H1 (cell line): Measurements from ENCODE around the gene MTMR2. TPM values are rescaled to one million over a fixed set of nuclear protein-coding genes. Genes with fewer than 3 reads are reported as not detected.
A peak's percentile ranks its signal among the peaks of the same experiment; 100 is the strongest.

Experiments
- CBX5 ChIP-seq: fragments of 300-800, 300-1000 bp; sonication (generic); IDR thresholded peaks from 2 replicates; pipeline ENCODE4 v1.7.1; 2016; ENCODE audit warnings: antibody characterized with exemption, low read length, low read depth
- CBX8 ChIP-seq: fragments of 300-800, 300-1000 bp; sonication (generic); IDR thresholded peaks from 2 replicates; pipeline ENCODE4 v1.7.1; 2016; ENCODE audit warnings: low read depth, low read length, borderline replicate concordance
- CEBPB ChIP-seq: IDR thresholded peaks from 2 replicates; pipeline ENCODE4 v1.6.1; 2012; ENCODE audit warnings: low read depth, low read length
- CREB1 ChIP-seq: IDR thresholded peaks from 2 replicates; pipeline ENCODE4 v1.6.1; 2012; ENCODE audit warnings: inconsistent platforms
- JUND ChIP-seq: IDR thresholded peaks from 2 replicates; pipeline ENCODE4 v1.6.1; 2011; ENCODE audit warnings: mild to moderate bottlenecking, improper control_type of control experiment, low read length
- KDM4A ChIP-seq: IDR thresholded peaks from one replicate; pipeline ENCODE4 v1.7.1; 2012; ENCODE audit warnings: low read depth, mild to moderate bottlenecking, moderate library complexity, low read length, inconsistent platforms; ENCODE audit not compliant: severe bottlenecking
- NRF1 ChIP-seq: IDR thresholded peaks from 2 replicates; pipeline ENCODE4 v1.6.1; 2011; ENCODE audit warnings: mild to moderate bottlenecking, low read depth, low read length, improper control_type of control experiment
- POLR2A ChIP-seq, 2 experiments: IDR thresholded peaks; 1 replicate in 1 of 2; 2 replicates in 1 of 2; pipeline ENCODE4 v1.6.1; 2011; ENCODE audit warnings: low read depth in 2 of 2, low read length in 2 of 2, mild to moderate bottlenecking in 2 of 2; ENCODE audit errors: control extremely low read depth in 1 of 2
- RFX5 ChIP-seq: IDR thresholded peaks from 2 replicates; pipeline ENCODE4 v1.6.1; 2011; ENCODE audit warnings: low read depth, low read length, improper control_type of control experiment, borderline replicate concordance
- SAP30 ChIP-seq: fragments of 300-600 bp; sonication (generic); IDR thresholded peaks from 2 replicates; pipeline ENCODE4 v1.7.1; 2012; ENCODE audit warnings: low read length, moderate library complexity, mild to moderate bottlenecking, inconsistent platforms; ENCODE audit not compliant: insufficient read depth, insufficient replicate concordance
- SIX5 ChIP-seq: IDR thresholded peaks from 2 replicates; pipeline ENCODE4 v1.6.1; 2011; ENCODE audit warnings: mild to moderate bottlenecking, low read depth, low read length
- SRF ChIP-seq: IDR thresholded peaks from 2 replicates; pipeline ENCODE4 v1.6.1; 2011; ENCODE audit warnings: mild to moderate bottlenecking, low read depth, low read length, moderate library complexity
- ZNF274 ChIP-seq: IDR thresholded peaks from 2 replicates; pipeline ENCODE4 v1.7.0; 2012; ENCODE audit warnings: low read length, borderline replicate concordance; ENCODE audit errors: extremely low read depth
- polyA plus RNA-seq, 7 experiments: library from polyadenylated mRNA; depleted of rRNA in 3 of 7; stranded (reverse) in 5 of 7; unstranded in 2 of 7; fragments of >200 nt in 5 of 7; fragments of 200-250 nt in 2 of 7; gene quantifications; 1 replicate in 5 of 7; 2 replicates in 1 of 7; 4 replicates in 1 of 7; pipeline versions ENCODE4 v1.2.1 to v1.2.3, GENCODE V29; 2011 to 2013; ENCODE audit warnings: missing spikeins in 2 of 7, mixed read lengths in 2 of 7
- total RNA-seq: library from RNA; stranded (reverse); fragmentation: NEBNext Ultra II Directional; extraction: Animal tissue kit (Norgen Biotek cat#: 25700); gene quantifications from 2 replicates; pipeline ENCODE4 v1.2.1, GENCODE V29; 2021

MTMR2 gene
- total and polyA plus RNA-seq, 2 of the 8 experiments (the other 6 are each of a cell fraction or from before 2014, with no cell fraction given): 16.7 to 52.9 TPM

- no peak for TF ChIP-seq ZNF274
- no peak for TF ChIP-seq CBX5
- no peak for TF ChIP-seq NRF1
- TF ChIP-seq SIX5: no peak
- no peak for TF ChIP-seq RFX5
- peak; percentile 98 for TF ChIP-seq CREB1
- TF ChIP-seq CEBPB: no peak
- TF ChIP-seq POLR2A (IDR thresholded peaks at IDR 0.05; ENCODE audit: control extremely low read depth in 1 of 2, low read depth in 2 of 2, low read length in 2 of 2): peak; percentile 91 to 94
- peak; percentile 64 for TF ChIP-seq SRF
- TF ChIP-seq CBX8: no peak
- TF ChIP-seq SAP30: no peak
- no peak for TF ChIP-seq JUND
- TF ChIP-seq KDM4A: peak; percentile 94
Observed at GRCh38 chr11:95789506-95790122, 134.3 kb downstream of the MTMR2 start, which contains the start of gene FAM76B (continued).
